SK-N-SH treated with all-trans-retinoic acid at 6 μM for 48 hours (cell line): ENCODE data around the gene CNIH1.
"Not testable (repeated sequence)": the region's sequence is repeated elsewhere in the genome, so short reads cannot be mapped to it uniquely, and the experiment has no call there.

ENCODE experiments used
- ATAC-seq: fragments of 200-7000 bp; cut with Tn5 transposase; 3 replicates; pipeline ENCODE4 v1.9.1; 2020; ENCODE audit warnings: mild to moderate bottlenecking, moderate library complexity
- ARNTL ChIP-seq: fragments of 450-650 bp; formaldehyde crosslinking; IDR thresholded peaks from 2 replicates; pipeline ENCODE4 v1.5.0; 2020; ENCODE audit warnings: low read depth, mild to moderate bottlenecking, moderate library complexity, borderline replicate concordance
- BACH2 ChIP-seq: fragments of 250-450 bp; sonication (Bioruptor Pico); IDR thresholded peaks from 2 replicates; pipeline ENCODE4 v1.9.0; 2021; ENCODE audit warnings: mild to moderate bottlenecking, borderline replicate concordance
- CREB5 ChIP-seq: fragments of 250-450 bp; sonication (Bioruptor Pico); IDR thresholded peaks from 2 replicates; pipeline ENCODE4 v1.5.1; 2020; ENCODE audit warnings: low read depth, mild to moderate bottlenecking, moderate library complexity
- CSRNP3 ChIP-seq: fragments of 250-450 bp; sonication (Bioruptor Pico); IDR thresholded peaks from 2 replicates; pipeline ENCODE4 v1.5.1; 2021; ENCODE audit warnings: mild to moderate bottlenecking, moderate library complexity
- ESRRG ChIP-seq: fragments of 250-450 bp; sonication (Bioruptor Pico); IDR thresholded peaks from 2 replicates; pipeline ENCODE4 v1.6.1; 2021; ENCODE audit warnings: mild to moderate bottlenecking
- GLIS3 ChIP-seq: fragments of 250-450 bp; sonication (Bioruptor Pico); IDR thresholded peaks from 2 replicates; pipeline ENCODE4 v1.5.0; 2020; ENCODE audit warnings: mild to moderate bottlenecking, moderate library complexity
- ISL1 ChIP-seq: fragments of 250-450 bp; sonication (Bioruptor Pico); IDR thresholded peaks from 2 replicates; pipeline ENCODE4 v2.1.2; 2022; ENCODE audit warnings: mild to moderate bottlenecking, moderate library complexity
- OSR1 ChIP-seq: fragments of 250-450 bp; sonication (Bioruptor Pico); IDR thresholded peaks from 2 replicates; pipeline ENCODE4 v1.8.0; 2022; ENCODE audit warnings: moderate library complexity, mild to moderate bottlenecking, inconsistent platforms
- PATZ1 ChIP-seq: fragments of 250-450 bp; sonication (Bioruptor Pico); IDR thresholded peaks from 2 replicates; pipeline ENCODE4 v1.8.0; 2020; ENCODE audit warnings: mild to moderate bottlenecking, moderate library complexity, borderline replicate concordance
- POU6F1 ChIP-seq: fragments of 250-450 bp; sonication (Bioruptor Pico); IDR thresholded peaks from 2 replicates; pipeline ENCODE4 v1.8.0; 2021; ENCODE audit warnings: low read depth, mild to moderate bottlenecking, moderate library complexity, borderline replicate concordance
- PPARA ChIP-seq: fragments of 250-450 bp; sonication (Bioruptor Pico); IDR thresholded peaks from 2 replicates; pipeline ENCODE4 v1.5.0; 2020; ENCODE audit warnings: mild to moderate bottlenecking, borderline replicate concordance
- SNAI2 ChIP-seq: fragments of 250-450 bp; sonication (Bioruptor Pico); IDR thresholded peaks from 2 replicates; pipeline ENCODE4 v1.5.0; 2020; ENCODE audit warnings: mild to moderate bottlenecking, moderate library complexity
- TCF4 ChIP-seq: fragments of 250-450 bp; sonication (Bioruptor Pico); IDR thresholded peaks from 2 replicates; pipeline ENCODE4 v1.8.0; 2021; ENCODE audit warnings: mild to moderate bottlenecking, moderate library complexity, borderline replicate concordance
- TOX ChIP-seq: fragments of 250-450 bp; sonication (Bioruptor Pico); IDR thresholded peaks from 2 replicates; pipeline ENCODE4 v1.8.0; 2021; ENCODE audit warnings: mild to moderate bottlenecking, moderate library complexity, borderline replicate concordance
- TSHZ2 ChIP-seq: fragments of 250-450 bp; sonication (Bioruptor Pico); IDR thresholded peaks from 2 replicates; pipeline ENCODE4 v1.5.0; 2020; ENCODE audit warnings: mild to moderate bottlenecking, moderate library complexity
- ZFP3 ChIP-seq: fragments of 250-450 bp; sonication (Bioruptor Pico); IDR thresholded peaks from 2 replicates; pipeline ENCODE4 v1.5.0; 2020; ENCODE audit warnings: mild to moderate bottlenecking, moderate library complexity
- ZNF565 ChIP-seq: fragments of 450-650 bp; formaldehyde crosslinking; conservative IDR thresholded peaks from 2 replicates; pipeline ENCODE4 v1.5.0; 2020; ENCODE audit warnings: low read depth, mild to moderate bottlenecking, moderate library complexity
- ZNF70 ChIP-seq: fragments of 450-650 bp; formaldehyde crosslinking; IDR thresholded peaks from 2 replicates; pipeline ENCODE4 v1.5.0; 2020; ENCODE audit warnings: mild to moderate bottlenecking, moderate library complexity
- ZNF8 ChIP-seq: fragments of 450-650 bp; formaldehyde crosslinking; IDR thresholded peaks from 2 replicates; pipeline ENCODE4 v1.5.0; 2020; ENCODE audit warnings: mild to moderate bottlenecking, moderate library complexity

Gene CNIH1

GRCh38 chr14:54455363-54455762 is 14.2 kb upstream of the CNIH1 start:
- no peak for ATAC-seq
- no peak for TF ChIP-seq POU6F1 (CRISPR knock-in tag)
- TF ChIP-seq ARNTL: no peak
- TF ChIP-seq TSHZ2 (CRISPR knock-in tag): no peak
- TF ChIP-seq CREB5 (CRISPR knock-in tag): no peak
- TF ChIP-seq BACH2 (CRISPR knock-in tag): no peak
- no peak for TF ChIP-seq PPARA (CRISPR knock-in tag)

- ATAC-seq: not testable (repeated sequence)
Observed at GRCh38 chr14:54453990-54454389, 12.8 kb upstream of the CNIH1 start.

- TF ChIP-seq ZFP3 (CRISPR knock-in tag): no peak
- no peak for TF ChIP-seq TSHZ2 (CRISPR knock-in tag)
- no peak for TF ChIP-seq OSR1 (CRISPR knock-in tag)
- no peak for TF ChIP-seq SNAI2 (CRISPR knock-in tag)
- TF ChIP-seq ZNF8 (CRISPR knock-in tag): no peak
- no peak; the same call in 2 of the 3 replicates for ATAC-seq
Observed at GRCh38 chr14:54453252-54453651, 12.1 kb upstream of the CNIH1 start.

GRCh38 chr14:54451961-54452360 is 10.8 kb upstream of the CNIH1 start:
- ATAC-seq: no peak
- TF ChIP-seq TSHZ2 (CRISPR knock-in tag) (no peak), ISL1 (no peak), BACH2 (CRISPR knock-in tag) (no peak), PPARA (CRISPR knock-in tag) (no peak), OSR1 (CRISPR knock-in tag) (no peak), CSRNP3 (CRISPR knock-in tag) (no peak), GLIS3 (no peak), ARNTL (no peak), TOX (CRISPR knock-in tag) (no peak), TCF4 (CRISPR knock-in tag) (no peak), ZNF70 (CRISPR knock-in tag) (no peak), ESRRG (CRISPR knock-in tag) (no peak), ZNF565 (CRISPR knock-in tag) (no peak), ZFP3 (CRISPR knock-in tag) (no peak), CREB5 (CRISPR knock-in tag) (no peak), PATZ1 (CRISPR knock-in tag) (no peak)
